ENCODE measurements around the gene SLC7A8.
A peak's percentile ranks its signal among the peaks of the same experiment; 100 is the strongest.

The SLC7A8 gene

GRCh38 chr14:23175823-23176222, 7.6 kb downstream of the SLC7A8 start (continued):
- TF ChIP-seq ZNF280C (tag by site-specific recombination; IDR thresholded peaks at IDR 0.05) (no peak), IKZF3 (tag by site-specific recombination; IDR thresholded peaks at IDR 0.05) (peak; percentile 20; the same call in 1 of the 2 replicates), PATZ1 (tag by site-specific recombination; IDR thresholded peaks at IDR 0.05) (no peak), TRIM28 (IDR thresholded peaks at IDR 0.05; ENCODE audit: borderline replicate concordance, low read length) (no peak), ZNF354C (tag by site-specific recombination; IDR thresholded peaks at IDR 0.05; ENCODE audit: borderline replicate concordance, low read depth) (no peak), TSHZ1 (tag by site-specific recombination; IDR thresholded peaks at IDR 0.05; ENCODE audit: borderline replicate concordance) (no peak), ZNF561 (tag by site-specific recombination; IDR thresholded peaks at IDR 0.05; ENCODE audit: borderline replicate concordance) (no peak), ATF2 (tag by site-specific recombination; IDR thresholded peaks at IDR 0.05; ENCODE audit: low read depth) (no peak), ZNF692 (tag by site-specific recombination; IDR thresholded peaks at IDR 0.05) (no peak), ZNF37A (tag by site-specific recombination; IDR thresholded peaks at IDR 0.05) (no peak), HOXD13 (CRISPR knock-in tag; IDR thresholded peaks at IDR 0.05; ENCODE audit: borderline replicate concordance) (no peak), ZNF19 (tag by site-specific recombination; IDR thresholded peaks at IDR 0.05; ENCODE audit: low read depth) (no peak), TCF7L2 (IDR thresholded peaks at IDR 0.05; ENCODE audit: borderline replicate concordance, low read depth, low read length) (no peak), ZNF114 (tag by site-specific recombination; IDR thresholded peaks at IDR 0.05) (no peak), BCL6B (tag by site-specific recombination; IDR thresholded peaks at IDR 0.05) (no peak), PRDM10 (tag by site-specific recombination; IDR thresholded peaks at IDR 0.05) (peak; percentile 96), OSR2 (tag by site-specific recombination; IDR thresholded peaks at IDR 0.05) (peak; percentile 86), ZNF530 (tag by site-specific recombination; IDR thresholded peaks at IDR 0.05; ENCODE audit: low read depth) (no peak), SCRT2 (tag by site-specific recombination; IDR thresholded peaks at IDR 0.05) (no peak), FEZF1 (tag by site-specific recombination; IDR thresholded peaks at IDR 0.05) (0 out of 2 replicates have a peak, but pooled peaks have one; percentile 32), ZNF121 (tag by site-specific recombination; IDR thresholded peaks at IDR 0.05) (no peak), ZNF350 (tag by site-specific recombination; IDR thresholded peaks at IDR 0.05) (no peak), ZNF629 (tag by site-specific recombination; IDR thresholded peaks at IDR 0.05) (no peak), GLI4 (tag by site-specific recombination; IDR thresholded peaks at IDR 0.05) (no peak), ZNF175 (tag by site-specific recombination; IDR thresholded peaks at IDR 0.05) (no peak)
